HG03565 (cell line): Measurements from ENCODE around the gene DDX17.

ENCODE experiments used
- ATAC-seq: cut with Tn5 transposase; IDR thresholded peaks from one replicate; pipeline ENCODE4 v1.9.1; 2021; ENCODE audit warnings: mild to moderate bottlenecking, moderate library complexity; ENCODE audit not compliant: unreplicated experiment

The DDX17 gene

GRCh38 chr22:38506118-38506962, at the start of gene DDX17:
TSS of gene DDX17 (minus strand) at chr22:38506311.
- ATAC-seq, result peak; percentile 74

- ATAC-seq, result no peak
Measured at GRCh38 chr22:38554281-38554680, 48.2 kb upstream of the DDX17 start.

- ATAC-seq, result no peak
Measured at GRCh38 chr22:38549101-38549894, 43.2 kb upstream of the DDX17 start.

GRCh38 chr22:38540701-38541100, 34.6 kb upstream of the DDX17 start:
- no peak for ATAC-seq

GRCh38 chr22:38531251-38531938, 25.3 kb upstream of the DDX17 start:
- no peak for ATAC-seq

GRCh38 chr22:38524429-38524828, 18.3 kb upstream of the DDX17 start:
- ATAC-seq, result no peak

- no peak for ATAC-seq
Measured at GRCh38 chr22:38523479-38523878, 17.4 kb upstream of the DDX17 start.

GRCh38 chr22:38523029-38523428, 16.9 kb upstream of the DDX17 start:
- no peak for ATAC-seq

GRCh38 chr22:38519453-38520250, 13.5 kb upstream of the DDX17 start:
- ATAC-seq, result no peak

- ATAC-seq, result no peak
Measured at GRCh38 chr22:38518620-38519019, 12.5 kb upstream of the DDX17 start.

GRCh38 chr22:38513063-38513462, 7.0 kb upstream of the DDX17 start:
- ATAC-seq, result no peak

GRCh38 chr22:38510416-38510970, 4.4 kb upstream of the DDX17 start:
- ATAC-seq, result no peak

GRCh38 chr22:38505541-38506117, 482 bp downstream of the DDX17 start:
- ATAC-seq, result peak; percentile 18

GRCh38 chr22:38504731-38505540, 1.2 kb downstream of the DDX17 start:
- ATAC-seq, result no peak

GRCh38 chr22:38503021-38503420, 3.1 kb downstream of the DDX17 start:
- no peak for ATAC-seq

- ATAC-seq, result no peak
Measured at GRCh38 chr22:38501797-38502672, 4.1 kb downstream of the DDX17 start.

- ATAC-seq, result no peak
Measured at GRCh38 chr22:38497869-38498268, 8.2 kb downstream of the DDX17 start.

- ATAC-seq, result no peak
Measured at GRCh38 chr22:38494939-38495338, 11.2 kb downstream of the DDX17 start.
